Measurements from ENCODE around the gene TGFA. TPM values are rescaled to one million over a fixed set of nuclear protein-coding genes. Genes with fewer than 3 reads are reported as not detected.

The TGFA gene
- total RNA-seq, 6 donors from 2014 or later: 4.2 to 19.6 (median 10.7) TPM

DNA sequence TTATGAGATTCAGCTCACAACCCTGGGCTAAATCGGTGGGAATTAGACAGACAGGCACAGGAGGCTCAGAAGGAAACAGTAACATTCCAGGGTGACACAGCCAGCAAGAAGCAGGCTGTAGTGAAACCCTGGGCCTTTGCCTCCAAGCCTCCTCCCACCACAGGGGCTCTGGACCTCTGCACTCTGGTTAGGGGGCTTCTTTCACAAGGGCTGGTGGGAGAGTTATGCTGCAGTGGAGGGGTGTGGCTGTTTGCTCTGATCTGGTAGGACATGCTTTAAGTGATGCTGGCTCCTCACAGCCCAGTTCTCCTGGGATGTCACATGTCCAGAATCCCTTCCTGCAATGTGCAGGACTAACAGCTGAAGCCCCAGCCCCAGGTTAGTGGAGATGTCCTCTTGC is 109.9 kb downstream of the TGFA start:
- no peaks in the 10 kb centered on the region for H3K4me1 ChIP-seq
- no peak for DNase-seq
- no peak overlapping the region for H3K4me3 ChIP-seq
- no peaks in the 10 kb centered on the region for H3K9me3 ChIP-seq
- ATAC-seq (ENCODE audit: low FRiP score in 2 of 2): no peak
- H3K36me3 ChIP-seq: no peaks in the 10 kb centered on the region
- no peak overlapping the region for H3K27ac ChIP-seq
- TF ChIP-seq POLR2A (IDR thresholded peaks at IDR 0.05) (no peak), POLR2AphosphoS5 (IDR thresholded peaks at IDR 0.05) (no peak)
- H3K27me3 ChIP-seq: no peaks in the 10 kb centered on the region
- whole genome bisulfite sequencing, 2 donors: 89 to 92% methylated on average over 1 of the region's 1 CpG

DNA sequence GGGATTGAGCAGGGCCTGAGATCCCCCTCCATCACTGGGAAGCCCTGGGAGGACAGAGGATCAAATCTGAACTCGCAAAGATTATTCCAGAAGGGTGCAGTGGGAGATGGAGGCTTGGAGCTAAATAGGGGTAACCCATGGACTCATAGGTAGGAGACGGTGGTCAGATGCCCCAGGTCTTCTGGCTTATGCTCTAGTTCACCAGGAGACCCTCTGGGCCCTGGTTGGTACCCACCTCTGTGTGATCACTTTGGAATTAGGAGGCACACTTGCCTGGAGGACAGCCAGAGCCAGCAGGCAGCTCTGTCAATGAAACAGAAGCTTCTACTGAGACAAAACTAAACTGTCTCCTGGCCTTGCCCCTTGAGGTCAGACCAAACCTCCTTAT is 110.6 kb downstream of the TGFA start:
- ATAC-seq (ENCODE audit: low FRiP score in 2 of 2) (no peak), DNase-seq (no peak)
- Histone ChIP-seq H3K9me3 (no peaks in the 10 kb centered on the region), H3K4me3 (no peak overlapping the region), H3K27ac (no peak overlapping the region), H3K4me1 (no peaks in the 10 kb centered on the region), H3K27me3 (no peaks in the 10 kb centered on the region), H3K36me3 (no peaks in the 10 kb centered on the region)
- TF ChIP-seq POLR2A (IDR thresholded peaks at IDR 0.05) (no peak), POLR2AphosphoS5 (IDR thresholded peaks at IDR 0.05) (no peak), EP300 (IDR thresholded peaks at IDR 0.05) (no peak), CTCF (IDR thresholded peaks at IDR 0.05) (no peak)
- 68 to 73% methylated on average over 2 of the region's 2 CpGs for WGBS, 2 donors

DNA sequence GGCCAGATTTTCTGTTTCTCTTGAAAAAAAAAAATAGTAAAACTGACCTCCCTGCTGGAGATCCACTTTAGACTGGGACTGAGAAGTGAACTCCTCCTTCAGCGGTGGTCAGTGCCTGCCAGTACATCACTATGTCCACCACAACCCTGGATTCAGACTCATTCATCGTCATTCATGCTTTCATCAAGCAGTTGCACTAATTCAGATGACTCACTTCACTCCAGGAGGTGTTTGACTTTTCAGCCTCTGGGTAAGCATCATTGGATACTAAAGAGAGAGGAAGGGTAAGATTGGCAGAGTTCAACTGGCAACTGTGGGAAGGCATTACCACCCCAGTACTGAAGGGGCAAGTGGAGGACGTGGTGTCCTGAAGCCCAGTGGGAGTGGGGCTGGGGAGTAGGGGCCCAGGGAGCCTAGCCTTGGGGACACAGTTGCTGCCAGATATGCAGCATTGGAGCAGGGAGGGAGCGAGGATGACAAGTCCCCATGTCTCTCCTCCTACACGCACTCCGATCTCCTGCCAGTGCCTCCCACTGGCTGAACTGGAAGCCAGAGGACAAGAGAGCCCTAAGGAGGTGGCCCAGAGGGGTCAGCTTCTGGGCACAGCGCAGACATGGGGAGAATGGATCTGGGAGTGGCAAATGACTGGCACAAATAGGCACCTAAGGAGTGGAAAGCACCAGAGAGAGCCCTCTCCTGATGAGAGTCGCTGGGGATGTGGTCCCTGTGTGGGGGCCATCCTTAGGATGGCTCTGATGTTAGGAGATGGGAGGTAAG is 111.1 kb downstream of the TGFA start:
- no peak overlapping the region for H3K27ac ChIP-seq
- ATAC-seq (ENCODE audit: low FRiP score in 2 of 2) (peak in 1 of 2 donors; percentile 21), DNase-seq (no peak)
- H3K27me3 ChIP-seq: no peaks in the 10 kb centered on the region
- TF ChIP-seq POLR2AphosphoS5 (IDR thresholded peaks at IDR 0.05) (no peak), CTCF (IDR thresholded peaks at IDR 0.05) (no peak), POLR2A (IDR thresholded peaks at IDR 0.05) (no peak), EP300 (IDR thresholded peaks at IDR 0.05) (no peak)
- WGBS, 2 donors: 89 to 92% methylated on average over 8 of the region's 8 CpGs
- no peak overlapping the region for H3K4me3 ChIP-seq
- no peaks in the 10 kb centered on the region for H3K9me3 ChIP-seq
- no peaks in the 10 kb centered on the region for H3K36me3 ChIP-seq
- no peaks in the 10 kb centered on the region for H3K4me1 ChIP-seq

- ATAC-seq (ENCODE audit: low FRiP score in 2 of 2) (no peak), DNase-seq (no peak)
- no peak overlapping the region for H3K27ac ChIP-seq
- no peak overlapping the region for H3K4me3 ChIP-seq
- no peaks in the 10 kb centered on the region for H3K9me3 ChIP-seq
- H3K36me3 ChIP-seq: no peaks in the 10 kb centered on the region
- no peaks in the 10 kb centered on the region for H3K4me1 ChIP-seq
- TF ChIP-seq POLR2AphosphoS5 (IDR thresholded peaks at IDR 0.05) (no peak), CTCF (IDR thresholded peaks at IDR 0.05) (no peak), POLR2A (IDR thresholded peaks at IDR 0.05) (no peak), EP300 (IDR thresholded peaks at IDR 0.05) (no peak)
- no peaks in the 10 kb centered on the region for H3K27me3 ChIP-seq
Observed at GRCh38 chr2:70440621-70441020, 113.0 kb downstream of the TGFA start.

- Histone ChIP-seq H3K9me3 (no peaks in the 10 kb centered on the region), H3K4me3 (no peak overlapping the region), H3K36me3 (no peaks in the 10 kb centered on the region), H3K27ac (no peak overlapping the region), H3K4me1 (no peaks in the 10 kb centered on the region), H3K27me3 (no peaks in the 10 kb centered on the region)
- ATAC-seq (ENCODE audit: low FRiP score in 2 of 2) (no peak), DNase-seq (no peak)
- no peak for TF ChIP-seq EP300 (IDR thresholded peaks at IDR 0.05)
- no peak for TF ChIP-seq CTCF (IDR thresholded peaks at IDR 0.05)
- TF ChIP-seq POLR2A (IDR thresholded peaks at IDR 0.05): no peak
- no peak for TF ChIP-seq POLR2AphosphoS5 (IDR thresholded peaks at IDR 0.05)
- 66 to 67% methylated on average over 1 of the region's 1 CpG for WGBS, 2 donors
Observed at GRCh38 chr2:70435138-70435537, 118.5 kb downstream of the TGFA start.

Measured in upper lobe of left lung (tissue), 6 donors.